ENCODE results near the gene KLHL1. TPM values are rescaled to one million over a fixed set of nuclear protein-coding genes. Genes with fewer than 3 reads are reported as not detected.
A peak's percentile ranks its signal among the peaks of the same experiment; 100 is the strongest.

KLHL1 gene
- total RNA-seq, 2 donors from 2014 or later = not detected

DNA sequence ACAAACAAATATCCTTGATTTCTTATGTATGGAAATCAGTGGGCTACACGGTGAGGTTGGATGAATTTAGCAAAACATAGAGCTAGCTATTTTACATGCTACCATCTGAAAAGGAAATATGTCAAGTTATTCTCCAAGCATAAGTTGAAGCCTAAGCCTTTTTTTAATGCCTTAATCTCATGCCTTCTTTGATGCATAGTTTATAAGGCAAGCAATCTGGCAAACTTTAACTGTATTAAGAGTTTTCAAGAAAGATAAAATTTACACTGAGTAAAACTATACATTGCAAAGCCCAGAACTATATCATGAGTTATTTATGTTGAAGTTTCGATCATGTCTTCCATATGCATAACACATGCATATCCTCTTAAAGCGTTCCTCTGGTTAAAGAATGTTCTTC, 85.6 kb downstream of the KLHL1 start:
- DNase-seq (no peak), ATAC-seq (no peak)
- intact Hi-C loops (cut with DNase I) = no loop called here

DNA sequence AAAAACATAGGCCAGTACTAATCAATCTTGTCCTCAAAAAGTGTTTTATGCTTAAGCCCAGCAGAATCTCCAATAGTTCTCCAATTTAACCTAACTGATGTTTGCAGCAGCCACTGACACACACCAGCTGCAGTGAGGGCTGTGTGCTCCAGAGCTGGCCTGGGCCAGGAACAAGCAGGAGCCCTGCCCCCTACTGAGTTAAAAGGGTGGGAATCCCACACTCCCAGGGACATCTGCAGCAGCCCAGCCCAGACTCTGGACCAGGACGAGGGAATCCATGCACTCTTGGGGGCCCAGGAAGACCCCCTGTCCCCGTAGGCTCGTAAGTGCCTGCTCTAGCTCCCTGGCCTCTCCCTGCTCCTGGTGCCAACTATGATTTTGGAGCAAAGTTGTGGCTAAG, 92.1 kb downstream of the KLHL1 start:
- ATAC-seq = no peak
- intact Hi-C loops (cut with DNase I) = no loop called here

DNA sequence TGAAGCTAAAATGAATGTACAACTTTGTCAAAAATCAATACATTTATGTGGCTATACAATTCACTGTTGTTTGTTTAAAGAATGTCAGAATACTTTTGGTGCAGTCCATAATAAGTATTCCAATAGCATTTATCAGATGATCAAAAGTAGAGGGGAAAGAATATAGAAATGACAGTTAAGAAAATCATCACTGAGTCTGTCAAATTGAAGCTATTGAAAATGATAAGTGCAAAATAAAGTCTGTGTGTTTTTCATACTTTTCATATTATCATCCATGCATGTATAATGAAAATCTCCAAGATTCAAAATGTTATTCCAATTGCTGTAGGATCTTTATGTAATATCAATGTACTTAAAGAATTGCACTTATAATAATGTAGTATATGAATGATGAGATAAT, 93.9 kb downstream of the KLHL1 start:
- intact Hi-C loops (cut with DNase I) = no loop called here
- ATAC-seq = no peak
- DNase-seq = no peak

More for the DNA sequence above, 92.1 kb downstream of the KLHL1 start:
- no peak for DNase-seq

DNA sequence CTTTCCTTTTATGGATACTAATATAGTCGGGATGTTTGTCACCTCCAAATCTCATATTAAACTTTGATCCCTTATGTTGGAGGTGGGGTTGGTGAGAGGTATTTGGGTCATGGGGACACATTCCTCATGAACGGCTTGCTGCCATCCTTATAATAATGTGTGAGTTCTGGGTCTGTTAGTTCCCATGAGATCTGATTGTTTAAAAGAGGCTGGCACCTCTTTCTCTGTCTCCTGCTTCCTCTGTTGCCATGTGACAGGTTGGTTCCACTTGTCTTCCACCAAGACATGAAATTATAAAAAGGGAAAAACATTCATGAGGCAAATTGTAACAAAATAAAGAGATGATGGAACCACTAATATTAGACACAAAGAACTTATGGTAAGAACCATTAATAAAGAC, 108.4 kb downstream of the KLHL1 start:
- ATAC-seq (no peak), DNase-seq (no peak)
- intact Hi-C loops (cut with DNase I) = no loop called here

DNA sequence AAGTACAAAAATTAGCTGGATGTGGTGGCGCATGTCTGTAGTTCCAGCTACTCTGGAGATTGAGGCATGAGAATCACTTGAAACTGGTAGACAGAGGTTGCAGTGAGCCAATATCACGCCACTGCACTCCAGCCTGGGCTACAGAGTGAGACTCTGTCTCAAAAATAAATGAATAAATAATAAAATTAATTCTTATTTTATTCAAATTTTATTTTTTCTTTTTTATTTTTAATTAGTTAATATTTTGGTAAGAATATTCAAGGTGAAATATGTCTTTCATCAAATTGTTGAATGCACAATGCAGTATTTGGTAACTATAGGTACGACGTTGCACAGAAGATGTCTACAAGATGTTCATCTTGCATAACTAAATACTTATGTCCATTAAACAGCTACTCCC, 111.2 kb downstream of the KLHL1 start:
- ATAC-seq = no peak
- intact Hi-C loops (cut with DNase I) = no loop called here
- no peak for DNase-seq

DNA sequence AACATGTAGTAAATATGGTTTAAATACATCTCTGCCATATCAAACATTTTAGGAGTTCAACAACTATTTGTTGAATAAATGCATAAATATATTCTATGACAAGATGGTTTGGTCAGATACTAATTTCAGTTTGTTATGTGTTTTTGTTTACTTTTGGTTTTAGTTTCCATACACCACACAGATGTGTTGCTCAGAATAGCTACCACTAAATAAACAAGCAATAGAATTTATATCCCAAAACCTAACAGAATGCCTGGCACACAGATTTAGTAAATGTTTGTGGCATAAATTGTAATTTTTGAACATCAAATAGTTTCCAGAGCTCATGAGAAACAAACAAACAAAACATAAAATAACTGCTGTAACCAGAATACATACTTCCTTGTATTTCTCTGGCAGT, 127.5 kb downstream of the KLHL1 start:
- intact Hi-C loops (cut with DNase I) = no loop called here
- ATAC-seq (no peak), DNase-seq (no peak)

DNA sequence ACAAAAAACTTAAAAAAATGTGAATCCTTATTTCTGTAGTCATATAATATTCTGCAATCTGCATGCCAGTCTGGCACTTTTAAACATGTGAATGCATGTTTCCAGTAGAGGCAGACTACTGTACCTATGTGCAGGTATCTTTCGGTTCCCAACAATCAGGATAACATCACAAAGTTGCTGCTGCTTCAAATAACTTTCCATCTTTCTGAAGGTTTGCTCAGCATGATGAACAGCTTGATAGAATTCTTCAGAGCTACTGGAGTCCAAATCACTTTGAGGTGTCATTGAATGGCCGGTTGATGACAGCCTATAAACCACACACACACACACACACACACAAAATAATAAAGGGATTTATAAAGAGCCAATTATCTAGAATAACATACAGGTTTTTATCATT, 132.8 kb downstream of the KLHL1 start:
- no peak for ATAC-seq
- intact Hi-C loops (cut with DNase I) = no loop called here

DNA sequence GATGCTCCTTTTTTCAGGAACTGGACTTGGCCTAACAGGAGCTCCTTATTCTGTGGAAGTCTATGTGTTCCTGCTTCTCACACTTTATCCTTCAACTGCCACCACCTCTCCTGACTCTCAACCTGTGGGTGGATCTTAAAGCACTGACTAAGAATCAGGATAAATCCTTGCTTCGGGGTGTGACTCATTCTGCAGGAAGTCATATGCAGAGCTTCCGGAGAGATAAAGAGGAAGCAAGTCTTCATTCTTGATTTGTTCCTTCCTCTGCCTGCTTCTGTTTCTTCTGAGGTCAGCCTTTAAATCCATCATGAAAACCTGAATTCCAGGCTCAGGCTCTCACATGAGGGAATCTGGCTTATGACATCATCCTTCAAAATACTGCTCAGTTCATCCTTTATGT, 137.7 kb downstream of the KLHL1 start:
- ATAC-seq (no peak), DNase-seq (no peak)
- intact Hi-C loops (cut with DNase I) = no loop called here

More for the DNA sequence above, 132.8 kb downstream of the KLHL1 start:
- DNase-seq = no peak

DNA sequence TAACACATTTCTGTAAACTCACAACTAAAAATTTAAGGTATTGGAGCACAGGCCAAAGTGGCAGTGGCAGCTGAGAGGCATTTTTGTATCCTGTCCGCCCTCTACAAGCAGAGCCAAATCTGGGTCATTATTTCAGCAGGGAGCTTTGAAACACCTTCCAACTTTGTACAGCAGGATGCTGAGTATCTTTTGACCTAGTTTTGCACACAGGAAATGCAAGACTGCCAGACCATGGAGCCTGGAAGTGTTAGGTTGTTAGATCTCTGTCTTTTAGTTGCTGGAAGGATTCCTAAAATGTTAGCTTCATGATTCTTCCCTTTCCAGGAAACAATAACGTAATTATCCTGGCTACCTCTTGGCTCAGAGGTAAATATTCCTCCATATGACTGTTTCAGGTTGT, 149.2 kb downstream of the KLHL1 start:
- intact Hi-C loops (cut with DNase I) = no loop called here
- ATAC-seq (peak in 1 of 2 donors; percentile 34), DNase-seq (no peak)

DNA sequence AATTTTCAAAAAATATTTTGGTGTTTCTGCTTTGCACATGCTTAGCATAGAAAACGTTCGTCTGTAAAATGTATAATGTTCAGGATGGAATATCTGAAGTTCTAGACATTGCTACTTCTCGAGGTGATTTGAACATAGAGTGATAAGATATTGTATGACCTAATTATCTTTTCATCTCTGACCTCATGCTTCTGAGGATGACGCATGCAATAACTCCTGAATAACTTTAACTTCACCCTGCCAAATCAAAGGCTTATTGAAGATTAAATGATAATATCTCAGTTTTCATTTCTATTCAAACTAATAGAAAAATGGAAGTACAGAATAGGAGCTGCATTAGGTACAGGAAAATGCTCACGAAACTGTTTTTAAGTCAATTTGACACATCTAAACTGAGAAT, 151.4 kb downstream of the KLHL1 start:
- no peak for ATAC-seq
- DNase-seq = no peak
- intact Hi-C loops (cut with DNase I) = no loop called here

DNA sequence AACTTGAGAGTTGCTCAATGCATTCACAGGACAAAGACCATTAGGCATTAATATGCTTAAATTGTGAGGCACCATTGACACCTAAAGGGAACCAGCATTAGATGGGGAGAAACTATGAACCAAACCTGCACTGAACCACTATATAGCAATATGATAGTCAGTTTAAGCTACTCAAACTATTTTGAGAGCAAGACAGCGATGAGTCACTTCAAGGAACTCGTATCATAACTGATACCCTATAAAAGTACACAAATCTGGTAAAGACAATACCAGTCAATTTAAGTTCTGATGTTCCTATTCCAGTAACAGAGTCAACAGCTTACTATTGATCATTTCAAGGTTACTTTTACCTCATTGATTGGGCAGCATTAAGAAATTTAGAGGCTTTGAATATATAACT, 151.9 kb downstream of the KLHL1 start:
- DNase-seq = no peak
- ATAC-seq = no peak
- intact Hi-C loops (cut with DNase I) = no loop called here

DNA sequence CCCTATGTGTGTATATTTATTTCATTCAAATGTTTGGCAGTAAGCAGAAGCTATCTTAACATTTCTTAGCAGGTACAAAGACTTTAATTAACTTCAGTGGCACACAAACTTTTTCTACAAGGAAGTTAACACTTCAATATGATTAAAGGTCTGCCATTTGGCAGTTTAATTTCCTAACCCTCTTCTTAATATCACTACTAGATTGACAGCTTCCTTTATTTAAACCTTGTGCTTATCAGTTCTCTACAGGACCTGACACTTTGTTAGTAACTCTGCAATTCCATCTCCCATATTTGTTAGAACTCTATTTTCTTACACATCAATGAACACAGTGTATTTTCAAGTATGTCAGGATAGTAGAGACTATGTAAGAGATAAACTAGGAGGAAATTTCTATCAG, 153.0 kb downstream of the KLHL1 start:
- ATAC-seq (no peak), DNase-seq (no peak)
- intact Hi-C loops (cut with DNase I) = no loop called here

DNA sequence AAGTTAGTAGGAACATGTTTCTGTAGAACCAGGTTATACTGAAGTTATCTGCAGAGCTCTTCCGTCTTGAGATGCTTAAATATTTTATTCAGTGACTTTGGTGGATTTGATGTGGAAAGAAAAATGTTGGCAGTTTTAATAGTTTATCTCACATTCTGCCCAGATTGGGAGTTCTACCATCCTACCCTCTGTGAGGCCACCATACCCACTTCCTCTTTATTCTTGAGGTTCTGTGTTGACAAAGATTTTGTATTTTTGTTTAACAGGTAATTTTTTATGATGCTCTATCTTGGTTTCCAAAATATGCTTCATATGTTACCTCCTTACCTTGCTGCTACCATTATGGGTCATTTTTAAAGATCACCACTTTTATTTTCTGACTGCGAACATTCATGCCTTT, 156.8 kb downstream of the KLHL1 start:
- intact Hi-C loops (cut with DNase I) = no loop called here
- no peak for DNase-seq
- no peak for ATAC-seq

DNA sequence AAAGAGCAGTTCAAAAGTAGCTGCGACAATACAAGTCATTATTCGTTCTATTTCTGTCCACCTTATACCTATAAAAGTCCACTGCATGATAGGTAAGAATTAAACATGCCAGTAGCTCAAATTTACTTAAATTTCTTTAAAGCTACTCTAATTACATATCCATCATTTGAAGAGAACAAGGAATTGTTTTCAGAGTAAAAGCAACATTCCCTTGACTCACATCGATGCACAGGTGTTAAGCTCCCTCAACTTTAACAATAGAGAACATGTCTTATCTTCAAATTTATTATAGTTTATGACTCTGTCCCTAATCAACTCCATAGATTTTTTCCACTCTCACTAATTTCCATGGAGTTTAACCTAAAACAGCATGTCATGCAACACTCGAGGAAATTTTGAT, 158.1 kb downstream of the KLHL1 start:
- ATAC-seq = no peak
- DNase-seq = no peak
- intact Hi-C loops (cut with DNase I) = no loop called here

DNA sequence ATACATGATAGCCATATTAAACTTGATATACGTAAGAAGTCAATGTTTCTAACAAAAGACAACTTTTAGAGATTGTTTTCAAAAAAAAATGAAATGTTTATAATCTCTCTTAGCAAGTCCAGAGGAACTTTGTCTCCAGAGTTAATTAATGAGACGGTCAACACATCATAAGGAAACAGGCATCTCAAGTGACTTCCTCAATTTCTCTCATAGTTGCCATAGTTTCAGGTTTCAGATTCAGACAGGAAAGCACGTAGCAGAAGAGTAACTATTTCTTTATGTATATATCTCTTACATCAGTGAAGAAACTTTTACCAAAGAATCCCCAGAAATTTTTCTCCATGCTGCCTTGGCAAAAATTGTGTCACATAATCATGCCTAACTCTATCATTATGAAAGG, 160.2 kb downstream of the KLHL1 start:
- no peak for DNase-seq
- no peak for ATAC-seq
- intact Hi-C loops (cut with DNase I) = no loop called here

DNA sequence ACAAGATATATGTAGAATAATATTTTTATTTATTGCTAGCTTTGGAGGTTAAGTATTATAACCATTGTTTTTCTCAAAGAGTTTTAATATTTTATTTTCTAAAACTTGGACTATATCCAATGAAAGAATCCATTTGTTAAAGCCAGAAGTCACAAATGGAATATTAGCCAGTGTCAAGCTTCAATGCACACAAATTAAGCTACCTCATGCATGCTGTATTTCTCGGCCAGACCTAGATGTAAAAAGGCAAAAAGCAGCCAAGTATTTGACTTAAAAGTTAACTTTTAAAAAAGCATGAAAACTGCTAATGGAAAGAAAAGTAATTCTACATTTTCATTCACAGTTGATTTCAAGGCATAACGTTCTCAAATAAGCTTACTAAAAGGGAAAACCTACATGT, 160.7 kb downstream of the KLHL1 start:
- intact Hi-C loops (cut with DNase I) = no loop called here
- no peak for ATAC-seq

DNA sequence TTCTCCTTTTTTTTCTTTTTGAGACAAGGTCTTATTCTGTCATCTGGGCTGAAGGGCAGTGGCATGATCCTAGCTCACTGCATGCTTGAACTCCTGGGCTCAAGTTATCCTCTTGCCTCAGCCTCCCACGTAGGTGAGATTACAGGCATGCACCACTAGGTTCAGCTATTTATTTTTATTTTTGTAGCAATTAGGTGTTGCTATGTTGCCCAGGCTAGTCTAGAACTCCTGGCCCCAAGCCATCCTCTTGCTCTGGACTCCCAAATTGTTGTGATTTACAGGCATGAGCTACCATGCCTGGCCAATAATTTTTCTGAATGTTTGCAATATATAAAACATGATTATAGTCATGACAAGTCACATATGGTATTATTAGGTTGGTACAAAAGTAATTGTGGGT, 161.7 kb downstream of the KLHL1 start:
- ATAC-seq (no peak), DNase-seq (no peak)
- intact Hi-C loops (cut with DNase I) = no loop called here

More for the DNA sequence above, 160.7 kb downstream of the KLHL1 start:
- DNase-seq = no peak

DNA sequence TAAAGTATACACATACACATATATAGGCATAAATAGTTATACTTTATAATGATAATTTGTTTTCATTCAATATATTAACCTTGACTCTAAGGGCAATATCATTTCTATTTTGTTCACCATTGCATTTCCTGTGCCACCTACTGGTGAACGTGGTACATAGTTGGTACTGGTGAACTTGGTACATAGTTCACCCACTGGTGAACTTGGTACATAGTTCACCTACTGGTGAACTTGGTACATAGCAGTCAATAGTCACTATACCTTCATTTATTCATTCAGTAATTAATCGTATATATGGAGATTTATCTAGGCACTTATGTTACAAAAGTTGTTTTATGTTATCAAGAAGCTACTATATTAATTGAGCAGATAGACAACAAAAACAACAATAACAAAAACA, 173.2 kb downstream of the KLHL1 start:
- intact Hi-C loops (cut with DNase I) = no loop called here
- DNase-seq (no peak), ATAC-seq (no peak)

DNA sequence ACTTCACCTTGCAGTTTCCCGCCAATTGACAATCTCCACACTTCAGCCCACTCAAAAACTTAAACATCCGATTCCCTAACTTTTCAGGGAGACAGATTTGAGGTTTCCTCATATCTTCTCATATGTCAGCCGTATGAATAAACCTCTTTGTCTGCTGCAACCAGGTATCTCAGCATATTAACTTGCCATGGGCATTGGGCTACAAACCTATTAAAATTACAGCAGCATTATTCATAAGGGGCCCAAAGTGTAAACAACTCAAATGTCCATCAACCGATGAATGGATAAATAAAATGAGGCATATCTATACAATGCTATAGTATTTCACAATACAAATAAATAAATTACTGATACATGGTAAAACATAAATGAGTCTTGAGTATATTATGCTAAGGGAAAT, 180.0 kb downstream of the KLHL1 start:
- no peak for ATAC-seq
- intact Hi-C loops (cut with DNase I) = no loop called here

DNA sequence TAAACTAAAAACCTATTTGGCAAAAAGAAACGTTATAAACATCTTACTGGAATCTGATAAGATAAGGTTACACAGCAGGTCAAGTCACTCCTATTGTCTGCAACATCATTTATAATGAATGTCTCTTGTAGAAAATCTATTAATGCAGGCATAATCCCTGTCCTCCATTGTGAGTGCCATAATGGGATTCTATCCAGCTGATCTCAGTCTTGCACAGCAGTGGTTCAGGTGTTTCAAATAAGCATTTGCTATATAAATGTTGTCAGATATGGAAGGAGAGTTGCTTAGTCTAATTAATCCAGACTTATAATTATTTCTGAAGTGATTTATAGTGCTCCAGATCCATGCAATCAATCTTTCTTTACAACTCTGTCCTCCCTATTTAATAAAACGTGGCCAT, 187.1 kb downstream of the KLHL1 start:
- ATAC-seq (no peak), DNase-seq (no peak)
- intact Hi-C loops (cut with DNase I) = no loop called here

More for the DNA sequence above, 180.0 kb downstream of the KLHL1 start:
- DNase-seq = no peak

DNA sequence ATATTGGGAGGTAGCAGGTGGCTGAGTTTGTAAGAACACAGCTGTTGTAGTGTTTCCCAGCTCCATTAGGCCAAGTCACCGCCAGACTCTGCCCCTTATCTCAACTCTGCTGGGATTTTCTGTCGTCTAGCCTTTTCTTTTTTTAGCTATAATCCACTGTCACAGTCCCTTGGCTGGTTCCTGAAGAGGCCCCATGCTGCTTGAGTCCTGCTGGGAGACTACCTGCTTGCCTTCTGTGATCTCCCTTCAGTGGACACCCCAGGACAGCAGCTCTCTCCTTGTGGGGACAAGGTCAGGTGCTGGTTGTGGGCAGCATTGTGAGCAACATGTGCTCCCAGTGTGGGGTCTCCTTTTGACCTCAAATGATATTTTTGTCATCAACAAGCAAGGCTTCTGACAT, 195.6 kb downstream of the KLHL1 start:
- ATAC-seq (no peak), DNase-seq (no peak)
- intact Hi-C loops (cut with DNase I) = no loop called here

DNA sequence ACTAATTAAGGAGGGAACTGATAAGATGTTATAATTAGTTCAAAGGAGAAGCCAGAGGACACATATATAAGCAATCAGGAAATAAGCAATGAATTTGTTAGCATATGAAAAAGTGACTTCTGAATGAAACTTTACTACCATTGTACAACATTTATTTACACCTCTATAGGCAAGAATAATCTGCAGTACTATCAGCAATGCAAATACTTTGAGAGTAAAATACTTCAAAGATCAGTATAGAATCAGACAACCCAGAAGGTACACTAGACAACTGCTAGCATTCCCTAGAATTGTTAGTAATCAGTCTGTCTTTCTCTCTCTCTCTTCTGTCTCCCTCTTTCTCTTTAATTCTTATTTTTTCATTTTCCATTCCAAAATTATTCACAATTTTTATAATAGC, 197.5 kb downstream of the KLHL1 start:
- intact Hi-C loops (cut with DNase I) = no loop called here

More for the DNA sequence above, 197.5 kb downstream of the KLHL1 start:
- DNase-seq (no peak), ATAC-seq (no peak)

Measured in left cardiac atrium (tissue), 4 donors.